VCaP (cell line): Measurements from ENCODE around the gene PANK2.
"Not testable (repeated sequence)": the region's sequence is repeated elsewhere in the genome, so short reads cannot be mapped to it uniquely, and the experiment has no call there.

Experiments used
- H3K27ac ChIP-seq: fragments of 450-650 bp; 2 replicates; pipeline ENCODE4 v1.5.1; 2017
- TF ChIP-seq, protein P1 (sequence below): fragments of 450-650 bp; conservative IDR thresholded peaks from 2 replicates; pipeline ENCODE4 v1.5.1; 2017; ENCODE audit warnings: mild to moderate bottlenecking, moderate library complexity

The PANK2 gene

DNA sequence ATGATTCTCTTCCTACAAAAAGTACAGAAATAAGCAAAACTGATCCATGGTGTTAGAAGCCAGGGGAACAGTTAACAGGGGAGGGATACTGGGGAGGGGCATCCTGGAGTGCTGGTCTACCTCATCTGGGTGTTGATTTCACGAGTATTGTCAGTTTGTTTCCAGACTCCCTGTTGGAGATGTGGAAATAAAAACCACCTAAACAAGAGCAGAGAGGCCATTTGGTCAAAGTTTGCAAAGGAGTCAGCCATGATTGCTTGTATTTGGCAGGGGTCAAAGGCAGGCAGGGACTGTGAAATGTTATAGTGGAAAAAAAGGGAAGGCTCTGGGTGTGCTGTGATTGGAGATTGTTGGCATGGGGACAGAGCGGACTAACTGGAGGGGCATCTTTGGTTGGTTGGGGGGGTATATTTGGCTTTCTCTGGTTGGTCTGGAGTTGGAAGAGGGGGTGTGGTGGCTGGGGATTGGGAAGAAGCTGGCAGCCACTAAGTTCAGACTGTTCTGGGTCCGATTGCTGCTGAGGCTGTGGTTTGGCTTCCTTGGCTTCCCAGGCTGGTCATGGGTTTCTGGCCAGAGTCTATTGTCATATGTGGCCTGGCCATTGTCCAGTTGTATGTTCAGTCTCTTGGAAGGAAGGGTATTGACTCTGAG, 14.9 kb upstream of the PANK2 start:
- H3K27ac ChIP-seq, result no peak overlapping the region
- TF ChIP-seq, protein P1, sequence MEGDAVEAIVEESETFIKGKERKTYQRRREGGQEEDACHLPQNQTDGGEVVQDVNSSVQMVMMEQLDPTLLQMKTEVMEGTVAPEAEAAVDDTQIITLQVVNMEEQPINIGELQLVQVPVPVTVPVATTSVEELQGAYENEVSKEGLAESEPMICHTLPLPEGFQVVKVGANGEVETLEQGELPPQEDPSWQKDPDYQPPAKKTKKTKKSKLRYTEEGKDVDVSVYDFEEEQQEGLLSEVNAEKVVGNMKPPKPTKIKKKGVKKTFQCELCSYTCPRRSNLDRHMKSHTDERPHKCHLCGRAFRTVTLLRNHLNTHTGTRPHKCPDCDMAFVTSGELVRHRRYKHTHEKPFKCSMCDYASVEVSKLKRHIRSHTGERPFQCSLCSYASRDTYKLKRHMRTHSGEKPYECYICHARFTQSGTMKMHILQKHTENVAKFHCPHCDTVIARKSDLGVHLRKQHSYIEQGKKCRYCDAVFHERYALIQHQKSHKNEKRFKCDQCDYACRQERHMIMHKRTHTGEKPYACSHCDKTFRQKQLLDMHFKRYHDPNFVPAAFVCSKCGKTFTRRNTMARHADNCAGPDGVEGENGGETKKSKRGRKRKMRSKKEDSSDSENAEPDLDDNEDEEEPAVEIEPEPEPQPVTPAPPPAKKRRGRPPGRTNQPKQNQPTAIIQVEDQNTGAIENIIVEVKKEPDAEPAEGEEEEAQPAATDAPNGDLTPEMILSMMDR, result no peak

DNA sequence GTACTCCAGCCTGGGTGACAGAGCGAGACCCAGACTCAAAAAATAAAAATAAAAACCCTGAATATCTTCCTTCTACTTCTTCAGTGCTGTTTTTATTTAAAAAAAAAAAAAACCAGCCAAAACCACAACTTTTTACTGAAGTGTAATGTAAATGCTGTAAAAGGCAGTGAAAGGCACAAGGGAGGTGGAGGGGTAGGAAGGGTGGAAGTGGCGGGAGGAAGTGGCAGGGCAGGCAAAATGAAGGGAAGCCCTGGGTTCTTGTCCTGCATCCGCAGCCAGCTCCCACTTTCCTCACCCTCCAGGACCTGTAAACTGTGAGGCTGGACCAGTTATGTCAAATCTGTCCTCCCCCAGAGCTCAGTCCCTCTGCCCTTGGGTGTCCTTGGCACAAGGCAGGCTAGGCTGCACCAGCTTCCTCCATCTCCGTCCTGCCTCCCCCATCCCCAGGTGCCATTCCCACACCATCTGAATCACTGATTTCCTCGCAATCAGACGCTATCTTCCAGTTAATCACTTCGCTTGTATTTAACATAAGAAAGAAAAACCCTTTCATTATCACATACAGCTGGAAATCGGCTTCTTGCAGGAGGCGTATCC, 13.7 kb upstream of the PANK2 start:
- H3K27ac ChIP-seq, result no peak overlapping the region

DNA sequence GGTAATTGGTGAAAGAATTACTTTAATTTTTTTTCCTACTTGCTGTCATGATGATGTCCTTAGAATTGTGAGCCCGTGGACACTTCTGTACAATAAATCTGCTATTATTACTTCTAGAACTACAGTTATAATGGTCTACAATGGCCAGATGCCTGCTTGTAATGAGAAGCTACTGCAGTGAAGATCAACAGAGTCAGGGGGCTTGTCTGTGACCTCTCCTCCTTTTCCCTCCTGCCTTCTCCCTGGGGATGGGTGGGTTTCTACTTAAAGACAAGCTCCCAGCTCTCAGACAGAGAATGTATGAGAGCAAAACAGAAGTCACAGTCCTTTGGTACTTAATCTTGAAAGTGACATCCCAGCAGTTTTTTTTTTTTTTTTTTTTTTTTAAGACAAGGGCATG, 13.2 kb upstream of the PANK2 start:
- no peak overlapping the region for H3K27ac ChIP-seq
- TF ChIP-seq, protein P1, result no peak

More for the DNA sequence above, 13.7 kb upstream of the PANK2 start:
- TF ChIP-seq, protein P1, result no peak

DNA sequence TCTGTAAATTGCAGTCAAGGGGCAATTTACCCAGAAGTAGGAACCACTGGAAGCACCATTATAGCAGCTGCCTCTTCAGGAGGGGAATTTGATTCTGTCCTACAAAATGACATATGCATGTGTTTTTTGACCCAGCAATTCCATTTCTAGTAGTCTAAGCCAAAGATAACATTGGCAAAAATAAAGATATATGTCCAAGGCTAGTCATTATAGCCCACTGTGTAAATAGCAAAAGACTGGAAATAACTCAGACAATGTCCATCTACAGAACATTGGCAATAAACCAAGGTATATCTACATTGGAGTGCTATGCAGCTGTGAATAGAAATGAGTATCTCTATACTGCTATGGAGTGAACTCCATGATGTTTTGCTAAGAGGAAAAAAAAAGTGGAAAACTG, 12.5 kb upstream of the PANK2 start:
- TF ChIP-seq, protein P1, result no peak
- no peak overlapping the region for H3K27ac ChIP-seq

DNA sequence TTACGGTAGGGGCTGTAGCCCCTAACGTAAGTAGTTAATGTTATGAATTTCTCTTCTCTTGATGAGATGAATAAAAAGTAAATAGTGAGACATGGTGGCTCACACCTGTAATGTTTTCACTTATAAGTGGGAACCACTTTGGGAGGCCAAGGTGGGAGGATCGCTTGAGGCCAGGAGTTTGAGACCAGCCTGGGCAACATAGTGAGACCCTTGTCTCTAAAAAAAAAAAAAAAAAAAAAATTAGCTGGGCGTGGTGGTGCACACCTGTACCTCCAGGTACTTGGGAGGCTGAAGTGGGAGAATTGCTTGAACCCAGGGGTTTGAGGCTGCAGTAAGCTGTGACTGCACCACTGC, 10.3 kb upstream of the PANK2 start:
- H3K27ac ChIP-seq, result not testable (repeated sequence)

DNA sequence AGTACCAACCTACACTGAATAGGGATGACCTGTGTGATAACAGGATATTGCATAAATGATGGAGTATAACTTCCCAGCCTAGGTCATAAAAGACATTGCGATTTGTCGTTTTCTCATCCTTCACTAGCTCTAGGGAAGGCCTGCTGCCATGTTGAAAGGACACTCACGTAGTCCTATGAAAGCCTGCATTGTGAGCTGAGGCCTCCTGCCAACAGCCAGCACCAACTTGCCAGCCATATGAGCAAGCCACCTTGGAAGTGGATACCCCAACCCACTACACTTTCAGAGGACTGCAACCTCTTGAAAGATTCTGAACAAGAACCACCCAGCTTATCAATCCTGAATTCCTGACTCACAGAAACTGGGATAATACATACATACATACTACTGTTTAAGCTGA, 3.5 kb upstream of the PANK2 start:
- no peak overlapping the region for H3K27ac ChIP-seq
- TF ChIP-seq, protein P1, result no peak

DNA sequence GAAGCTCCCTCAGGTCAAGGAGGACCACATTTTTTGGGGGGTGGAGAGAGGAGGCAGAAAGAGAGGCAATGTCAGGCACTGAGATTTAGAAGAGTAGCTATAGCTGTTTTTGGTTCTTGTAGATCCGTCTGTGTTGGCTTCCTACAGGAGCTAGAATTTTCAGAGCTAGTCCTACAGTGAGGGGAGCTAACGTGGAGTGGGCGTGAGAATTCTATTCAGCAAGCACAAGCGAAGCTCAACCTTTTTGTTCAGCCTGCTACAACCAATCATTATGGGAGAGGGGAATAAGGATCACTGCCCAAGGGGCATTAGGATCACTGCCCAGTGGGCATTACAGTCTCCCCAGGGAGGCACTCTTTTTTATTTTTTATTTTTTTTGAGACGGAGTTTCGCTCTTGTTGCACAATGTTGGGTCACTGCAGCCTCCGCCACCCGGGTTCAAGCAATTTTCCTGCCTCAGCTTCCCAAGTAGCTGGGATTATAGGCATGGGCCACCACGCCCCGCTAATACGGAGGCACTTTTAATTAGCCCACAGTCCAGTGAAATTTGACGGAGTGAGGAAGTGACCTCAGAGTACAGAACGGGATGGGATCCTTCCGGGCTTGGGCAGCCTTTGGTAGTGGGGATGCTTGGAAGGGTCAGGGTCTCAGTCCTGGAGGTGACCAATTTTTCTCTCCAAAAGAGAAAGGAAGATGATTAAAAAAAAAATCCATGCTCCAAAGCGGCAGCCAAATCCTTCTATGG, 1.1 kb upstream of the PANK2 start:
- TF ChIP-seq, protein P1, result no peak
- peak overlapping the region; percentile 97 for H3K27ac ChIP-seq
